Stimulated activated CD4-positive, alpha-beta T cell treated with anti-CD3 and anti-CD28 coated beads, Interleukin-12 subunit alpha, Interleukin-12 subunit beta, amount 100 ng/mL, for 24 hours (primary cell): ENCODE data around the gene CCNF.
"Not testable (repeated sequence)": the region's sequence is repeated elsewhere in the genome, so short reads cannot be mapped to it uniquely, and the experiment has no call there.

Source experiments
- DNase-seq, 2 experiments: peaks; one replicate each; pipeline ENCODE4 v3.0.0-alpha.2; 2020; ENCODE audit warnings: low read depth in 2 of 2

The CCNF gene

GRCh38 chr16:2471016-2471652 is 41.9 kb downstream of the CCNF start, which contains the start of gene NTN3:
Gene NTN3, plus strand, starts transcription at chr16:2471297. Its CDS starts 405 bp downstream, at chr16:2471702.
- DNase-seq, result no peak

DNA sequence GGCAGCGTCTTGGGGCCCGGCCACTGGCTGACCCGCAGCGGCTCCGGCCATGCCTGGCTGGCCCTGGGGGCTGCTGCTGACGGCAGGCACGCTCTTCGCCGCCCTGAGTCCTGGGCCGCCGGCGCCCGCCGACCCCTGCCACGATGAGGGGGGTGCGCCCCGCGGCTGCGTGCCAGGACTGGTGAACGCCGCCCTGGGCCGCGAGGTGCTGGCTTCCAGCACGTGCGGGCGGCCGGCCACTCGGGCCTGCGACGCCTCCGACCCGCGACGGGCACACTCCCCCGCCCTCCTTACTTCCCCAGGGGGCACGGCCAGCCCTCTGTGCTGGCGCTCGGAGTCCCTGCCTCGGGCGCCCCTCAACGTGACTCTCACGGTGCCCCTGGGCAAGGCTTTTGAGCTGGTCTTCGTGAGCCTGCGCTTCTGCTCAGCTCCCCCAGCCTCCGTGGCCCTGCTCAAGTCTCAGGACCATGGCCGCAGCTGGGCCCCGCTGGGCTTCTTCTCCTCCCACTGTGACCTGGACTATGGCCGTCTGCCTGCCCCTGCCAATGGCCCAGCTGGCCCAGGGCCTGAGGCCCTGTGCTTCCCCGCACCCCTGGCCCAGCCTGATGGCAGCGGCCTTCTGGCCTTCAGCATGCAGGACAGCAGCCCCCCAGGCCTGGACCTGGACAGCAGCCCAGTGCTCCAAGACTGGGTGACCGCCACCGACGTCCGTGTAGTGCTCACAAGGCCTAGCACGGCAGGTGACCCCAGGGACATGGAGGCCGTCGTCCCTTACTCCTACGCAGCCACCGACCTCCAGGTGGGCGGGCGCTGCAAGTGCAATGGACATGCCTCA is 42.6 kb downstream of the CCNF start:
- DNase-seq, result no peak

- no peak for DNase-seq
Observed at GRCh38 chr16:2472488-2472864, 43.2 kb downstream of the CCNF start.

GRCh38 chr16:2472885-2473445 is 43.7 kb downstream of the CCNF start:
- DNase-seq, result no peak

DNA sequence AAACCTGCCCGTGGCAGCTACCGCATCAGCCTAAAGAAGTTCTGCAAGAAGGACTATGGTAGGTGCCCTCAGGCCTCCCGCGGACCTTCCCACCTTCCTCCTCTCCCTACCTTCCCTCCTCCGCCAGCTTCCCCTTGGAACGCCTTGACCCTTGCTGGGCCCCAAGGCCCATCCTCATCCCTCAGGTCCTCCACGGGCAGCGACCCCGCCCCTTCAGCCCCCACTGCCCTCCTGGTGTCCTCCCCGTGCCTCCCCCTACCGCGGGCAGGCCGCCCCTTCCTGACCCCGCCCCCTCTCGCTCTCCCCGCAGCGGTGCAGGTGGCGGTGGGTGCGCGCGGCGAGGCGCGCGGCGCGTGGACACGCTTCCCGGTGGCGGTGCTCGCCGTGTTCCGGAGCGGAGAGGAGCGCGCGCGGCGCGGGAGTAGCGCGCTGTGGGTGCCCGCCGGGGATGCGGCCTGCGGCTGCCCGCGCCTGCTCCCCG is 44.2 kb downstream of the CCNF start:
- peak in 1 of 2 experiments; percentile 33 for DNase-seq

DNA sequence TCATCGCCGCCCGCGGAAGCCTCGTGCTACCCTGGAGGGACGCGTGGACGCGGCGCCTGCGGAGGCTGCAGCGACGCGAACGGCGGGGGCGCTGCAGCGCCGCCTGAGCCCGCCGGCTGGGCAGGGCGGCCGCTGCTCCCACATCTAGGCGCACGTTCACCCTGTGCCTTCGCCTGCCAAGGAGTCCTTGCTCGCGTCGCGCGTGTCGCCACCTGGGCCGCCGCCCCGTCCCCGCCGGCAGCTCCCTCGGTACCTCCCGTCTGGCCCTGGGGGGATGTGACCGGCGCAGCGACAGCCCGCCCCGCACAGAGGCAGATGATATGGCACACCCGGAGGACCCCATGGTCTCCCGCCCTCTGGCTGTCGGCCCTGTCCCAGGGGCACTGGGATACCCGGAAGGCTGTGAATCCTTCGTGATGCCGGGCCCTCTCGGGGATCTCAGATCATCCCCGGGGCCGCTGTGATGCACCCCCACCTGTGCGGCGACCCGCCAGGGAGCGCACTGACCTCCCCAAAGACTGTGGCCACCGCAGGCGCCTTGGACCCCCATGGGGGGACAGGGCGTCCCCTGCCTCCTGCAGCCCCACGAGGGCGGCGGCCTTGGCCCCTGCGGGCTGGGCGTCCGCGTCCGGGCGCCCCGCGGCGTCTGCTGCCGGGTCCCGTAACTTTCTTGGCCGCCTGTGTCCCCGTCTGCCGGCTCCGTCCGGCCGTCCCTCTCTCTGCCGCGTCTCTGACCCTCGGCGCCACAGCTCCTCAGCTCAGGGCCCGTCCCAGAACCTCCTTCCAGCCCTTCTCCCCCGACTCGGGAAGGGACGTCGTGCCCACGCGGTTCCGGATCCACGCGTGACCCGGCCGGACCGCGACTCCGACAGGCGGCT is 45.0 kb downstream of the CCNF start:
- DNase-seq, result peak in 1 of 2 experiments; percentile 31

DNA sequence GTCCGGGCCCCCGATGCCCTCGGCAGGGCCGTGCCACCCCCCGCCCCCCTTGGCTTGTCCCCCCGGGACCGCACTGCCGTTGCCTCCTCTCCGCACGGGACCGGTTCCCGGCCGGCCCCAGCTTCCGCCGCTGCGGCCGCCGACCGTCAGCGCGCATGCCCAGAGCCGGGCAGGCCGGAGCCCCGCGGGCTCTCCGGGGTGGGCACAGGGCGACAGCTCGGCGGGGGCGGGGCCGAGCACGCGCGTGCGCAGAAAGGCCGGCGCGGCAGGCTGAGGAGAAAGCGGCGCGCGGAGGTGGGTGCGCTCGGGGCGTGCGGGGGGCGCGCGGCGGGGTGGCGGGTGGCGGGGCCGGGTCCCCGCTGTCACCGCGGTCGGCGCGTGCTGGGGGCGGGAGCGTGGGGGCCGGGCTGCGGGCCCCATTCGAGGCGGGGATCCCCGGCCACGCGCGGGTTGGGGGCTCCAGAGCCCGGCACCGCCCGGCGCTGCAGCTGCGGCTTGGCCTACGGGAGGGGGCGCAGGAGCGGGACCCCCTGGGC is 45.7 kb downstream of the CCNF start, which contains the start of gene TBC1D24:
TSS of gene TBC1D24 (plus strand) at position 251 of the 536 bp plus-strand sequence. CDS start 21,022 bp downstream, outside the sequence.
- DNase-seq, result peak; percentile 61 to 80

GRCh38 chr16:2475413-2476344 is 46.4 kb downstream of the CCNF start:
- peak in 1 of 2 experiments; percentile 24 for DNase-seq

- no peak for DNase-seq
Observed at GRCh38 chr16:2476345-2476720, 47.1 kb downstream of the CCNF start.

DNA sequence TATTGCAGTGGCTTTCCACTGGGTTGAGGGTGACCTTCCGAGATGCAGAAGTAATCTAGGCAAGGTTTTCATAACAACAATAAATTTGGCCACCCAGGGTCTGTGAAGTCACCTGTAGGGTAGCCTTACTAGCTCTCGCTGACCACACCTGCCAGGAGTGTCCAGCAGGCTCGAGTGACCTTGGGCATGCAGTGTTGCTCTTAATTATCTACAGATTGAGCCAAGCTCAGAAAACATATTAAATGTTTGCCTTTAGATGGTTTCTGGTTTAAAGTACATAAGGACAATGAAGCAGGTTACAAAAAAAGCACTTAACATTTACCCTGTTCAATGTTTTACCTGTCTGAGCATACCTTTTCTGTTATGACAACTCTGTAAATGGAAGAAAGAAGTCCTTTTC is 47.5 kb downstream of the CCNF start:
- no peak for DNase-seq

DNA sequence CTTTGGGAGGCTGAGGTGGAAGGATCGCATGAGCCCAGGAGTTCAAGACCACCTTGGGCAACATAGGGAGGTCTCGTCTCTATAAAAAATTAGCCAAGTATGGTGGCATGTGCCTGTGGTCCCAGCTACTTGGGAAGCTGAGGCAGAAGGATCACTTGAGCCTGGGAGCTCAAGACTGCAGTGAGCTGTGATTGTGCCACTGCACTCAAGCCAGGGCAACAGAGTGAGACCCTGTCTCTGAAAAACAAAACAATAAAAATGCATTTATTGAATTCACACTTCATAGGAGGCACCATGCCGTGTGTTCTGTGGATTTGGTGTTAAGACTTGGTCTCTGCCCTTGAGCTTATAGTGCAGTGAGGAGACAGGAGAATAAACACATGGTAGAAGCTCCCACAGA is 48.1 kb downstream of the CCNF start:
- DNase-seq, result no peak

GRCh38 chr16:2478279-2478678 is 49.0 kb downstream of the CCNF start:
- DNase-seq, result no peak

DNA sequence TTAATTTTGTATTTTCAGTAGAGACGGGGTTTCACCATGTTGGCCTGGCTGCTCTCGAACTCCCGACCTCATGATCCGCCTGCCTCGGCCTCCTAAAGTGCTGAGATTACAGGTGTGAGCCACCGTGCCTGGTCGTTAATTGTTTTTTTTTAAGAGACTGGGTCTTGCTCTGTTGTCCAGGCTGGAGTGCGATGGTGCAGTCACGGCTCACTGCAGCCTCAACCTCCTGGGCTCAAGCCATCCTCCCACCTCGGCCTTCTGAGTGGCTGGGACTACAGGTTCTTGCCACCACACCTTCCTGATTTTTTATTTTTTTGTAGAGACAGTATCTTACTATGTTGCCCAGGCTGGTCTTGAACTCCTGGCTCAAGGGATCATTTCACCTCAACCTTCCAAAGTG is 50.7 kb downstream of the CCNF start:
- DNase-seq, result not testable (repeated sequence)

DNA sequence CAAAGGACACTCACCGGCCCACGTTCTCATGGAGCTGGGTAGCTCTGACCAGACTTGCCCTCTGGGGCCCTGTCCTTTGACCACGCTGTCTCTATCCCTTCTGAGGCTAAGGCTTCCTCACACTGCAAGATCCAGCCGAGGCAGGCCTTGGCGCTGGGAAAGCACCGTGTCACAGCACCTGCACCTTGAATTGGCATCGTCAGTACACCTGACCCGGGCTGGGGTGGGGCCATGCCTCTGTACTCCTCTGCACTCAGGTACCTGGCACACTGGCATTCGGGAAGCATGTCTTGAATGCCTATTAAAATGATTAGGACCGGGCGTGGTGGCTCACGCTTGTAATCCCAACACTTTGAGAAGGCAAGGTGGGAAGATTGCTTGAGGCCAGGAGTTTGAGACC is 51.7 kb downstream of the CCNF start:
- DNase-seq, result no peak

- DNase-seq, result no peak
Observed at GRCh38 chr16:2481676-2482075, 52.4 kb downstream of the CCNF start.

- no peak for DNase-seq
Observed at GRCh38 chr16:2482249-2482648, 53.0 kb downstream of the CCNF start.

DNA sequence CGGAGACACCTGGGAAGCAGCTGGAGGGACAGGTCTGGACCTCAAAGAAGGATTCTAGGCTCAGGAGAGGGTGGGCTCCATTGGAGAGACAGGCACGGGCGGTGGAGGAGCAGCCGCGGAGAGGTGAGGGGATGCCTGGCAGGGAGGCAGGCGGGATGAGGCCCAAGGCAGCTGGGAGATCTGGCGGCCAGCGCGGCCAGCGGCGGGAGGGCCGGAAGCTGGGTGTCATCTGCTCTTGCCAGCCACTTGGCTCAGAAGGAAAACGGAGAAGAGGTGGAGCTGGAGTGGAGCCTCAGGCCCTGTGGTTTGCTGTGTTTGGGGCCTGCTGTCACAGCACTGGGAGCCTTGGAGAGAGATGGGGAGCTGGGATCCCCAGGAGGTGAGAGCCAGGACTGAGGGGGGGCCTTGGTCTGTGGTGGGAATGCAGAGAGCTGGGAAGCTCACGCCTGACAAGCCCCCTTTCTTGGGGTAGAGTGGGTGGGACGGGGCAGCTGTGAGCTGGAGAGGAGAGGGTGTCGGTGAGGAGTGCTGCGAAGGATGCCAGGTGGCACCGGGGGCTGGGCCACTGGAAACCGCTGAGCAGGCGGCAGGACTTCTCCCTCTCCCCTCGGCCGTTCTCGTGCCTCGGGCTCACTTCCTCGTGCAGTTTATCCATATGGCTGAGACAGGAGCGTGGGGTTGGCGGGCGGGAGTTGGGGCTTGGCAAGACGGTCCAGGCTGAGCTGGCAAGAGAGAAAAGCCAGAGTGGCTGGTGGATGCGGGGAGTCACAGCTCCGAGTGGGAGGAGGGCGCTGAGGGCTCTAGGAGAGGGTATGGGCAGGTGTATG is 53.7 kb downstream of the CCNF start:
- no peak for DNase-seq

DNA sequence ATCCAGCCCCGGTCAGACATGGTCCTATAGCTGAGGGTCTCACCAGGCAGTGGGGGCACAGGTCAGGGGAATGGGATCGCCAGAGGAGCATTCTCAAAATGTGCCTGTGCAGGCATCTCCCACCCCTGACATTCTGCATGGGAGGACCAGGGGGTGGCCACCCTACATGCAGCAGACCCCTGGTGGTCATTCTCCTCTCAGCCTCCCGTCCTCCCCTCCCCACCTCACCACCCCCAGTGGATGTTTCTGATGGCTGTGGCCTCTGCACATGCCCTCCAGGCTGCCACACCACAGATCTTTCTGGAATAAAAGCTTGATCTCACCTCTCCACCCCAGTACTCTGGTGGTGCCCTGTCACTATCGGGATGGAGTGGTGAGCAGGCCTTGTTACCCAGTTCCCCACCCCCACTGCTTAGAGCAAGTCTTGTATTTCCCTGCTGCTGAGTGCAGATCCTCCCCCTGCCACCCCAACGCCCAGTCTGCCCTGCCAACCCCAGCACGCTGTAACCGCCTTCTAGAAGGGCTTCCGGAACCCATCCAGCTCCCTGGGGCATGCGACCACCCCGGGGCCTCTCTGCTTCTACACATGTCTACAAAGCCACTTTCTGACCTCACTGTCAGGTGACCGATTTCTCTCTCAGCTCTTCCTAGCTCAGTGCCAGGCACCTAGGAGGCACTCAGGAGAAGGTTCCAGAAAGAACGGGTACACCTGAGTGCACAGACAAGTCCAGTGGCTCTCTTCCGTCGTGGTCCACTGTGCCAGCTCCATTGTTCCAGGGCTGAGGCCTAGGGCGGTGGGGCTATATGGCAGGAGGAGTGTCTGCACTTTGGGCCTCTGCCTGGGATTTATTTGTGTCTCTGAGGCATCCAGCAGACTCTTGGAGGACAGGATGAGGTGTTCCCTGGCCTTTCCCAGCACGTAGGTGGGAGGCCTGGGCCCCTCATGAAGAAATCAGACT is 55.0 kb downstream of the CCNF start:
- no peak for DNase-seq
